GM21723 (cell line): ENCODE measurements around the gene CAMTA1.

Experiments used
- ATAC-seq: cut with Tn5 transposase; IDR thresholded peaks from one replicate; pipeline ENCODE4 v1.9.1; 2021; ENCODE audit warnings: mild to moderate bottlenecking, moderate library complexity; ENCODE audit not compliant: unreplicated experiment

The CAMTA1 gene

GRCh38 chr1:7220712-7221252, 435.5 kb downstream of the CAMTA1 start:
- ATAC-seq = no peak

DNA sequence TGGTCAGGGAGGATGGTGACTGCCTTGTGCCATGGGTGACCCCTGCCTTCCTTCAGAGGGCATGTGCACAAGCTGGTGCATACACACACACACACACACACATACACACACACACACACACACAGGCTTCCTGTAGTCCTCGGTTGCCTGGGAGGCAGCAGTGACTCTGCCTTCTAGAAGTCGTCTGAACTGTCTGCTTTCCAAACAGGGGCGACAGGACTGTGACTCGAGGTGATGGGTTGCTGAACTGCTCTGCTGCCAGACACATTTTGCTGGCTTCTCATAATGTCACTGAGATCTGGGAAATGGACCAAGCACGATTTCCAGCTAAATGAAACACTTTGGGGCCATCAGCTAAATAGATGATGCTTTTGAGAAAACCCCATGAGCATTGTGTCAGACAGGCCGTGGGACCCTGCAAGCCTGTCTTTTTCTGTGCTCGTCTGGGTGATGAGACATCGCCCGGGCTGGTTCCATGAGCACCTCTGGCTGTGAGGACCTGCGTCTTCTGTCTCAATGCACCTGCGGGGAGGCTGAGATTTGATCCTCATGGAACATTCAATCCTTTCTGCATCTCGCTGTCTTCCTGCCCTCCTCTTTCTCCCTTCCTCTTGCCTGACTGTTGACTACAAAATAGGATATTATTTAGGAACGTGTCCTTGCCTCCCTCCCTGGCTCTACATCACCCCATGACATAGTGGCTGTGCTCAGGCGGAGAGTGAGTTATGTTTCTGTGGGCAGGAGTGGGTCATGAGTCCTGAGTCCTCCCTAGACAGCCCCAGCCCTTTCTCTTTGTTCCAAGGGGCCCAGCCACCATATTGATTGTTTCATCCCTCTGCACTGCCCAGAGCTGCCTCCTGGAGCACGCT, 436.8 kb downstream of the CAMTA1 start:
- ATAC-seq = no peak

DNA sequence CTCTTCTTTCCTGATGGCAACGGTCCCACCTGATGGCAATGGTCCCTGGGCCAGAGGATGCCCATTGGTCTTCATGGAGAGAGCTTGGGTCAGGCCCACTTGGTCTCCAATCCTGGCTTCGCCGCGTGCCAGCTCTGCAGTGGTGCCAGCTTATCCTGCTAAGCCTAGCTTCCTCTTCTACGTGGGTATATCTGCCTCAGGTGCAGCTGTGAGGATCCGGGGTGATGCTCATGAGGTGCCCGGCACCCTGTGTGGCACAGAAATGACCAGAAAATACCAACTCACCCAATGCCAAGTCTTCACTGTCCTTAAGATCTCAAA, 437.4 kb downstream of the CAMTA1 start:
- ATAC-seq = no peak

- ATAC-seq = no peak
Measured at GRCh38 chr1:7223334-7224080, 438.3 kb downstream of the CAMTA1 start.

DNA sequence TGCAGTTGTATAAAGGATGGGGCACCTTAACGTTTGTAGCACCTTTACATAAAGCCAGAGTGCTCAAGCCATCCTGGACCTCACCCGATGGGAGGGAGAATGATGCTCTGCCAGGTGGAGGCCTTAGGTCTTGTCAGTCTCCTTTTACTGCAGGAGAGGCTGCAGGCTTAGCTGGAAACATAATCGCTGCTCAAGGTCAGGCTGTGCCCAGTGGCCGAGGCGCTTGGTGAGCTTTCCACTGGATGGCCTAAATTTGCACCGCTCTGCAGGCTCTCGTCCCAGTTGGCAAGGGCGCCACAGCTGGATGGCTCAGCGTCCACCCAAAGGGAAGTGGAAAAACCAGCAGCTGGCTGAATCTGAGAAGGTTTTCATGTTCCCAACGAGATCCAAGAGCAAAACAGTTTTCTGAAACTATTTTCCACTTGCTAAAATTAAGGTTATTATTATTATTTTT, 438.9 kb downstream of the CAMTA1 start:
- ATAC-seq = no peak

DNA sequence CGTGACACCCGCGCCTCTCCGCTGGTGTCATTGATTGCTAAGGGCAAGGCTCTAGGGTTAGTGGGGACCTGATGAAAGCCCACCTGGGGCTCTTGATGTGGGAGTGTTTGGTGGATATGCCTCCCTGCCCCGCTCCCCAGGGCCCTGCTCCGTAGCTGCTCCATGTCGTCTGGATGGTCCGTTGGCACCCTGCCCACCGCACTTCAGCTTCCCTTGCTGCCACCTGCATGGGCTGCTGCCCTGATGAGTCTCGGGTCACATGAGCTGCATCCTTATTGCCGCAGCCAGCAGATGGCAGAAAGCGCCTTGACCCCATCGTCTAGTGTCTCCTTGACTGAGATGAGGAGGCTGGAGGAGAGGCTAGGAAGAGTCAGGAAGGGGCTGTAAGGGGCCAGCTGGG, 439.4 kb downstream of the CAMTA1 start:
- ATAC-seq = no peak

GRCh38 chr1:7225711-7226505, 440.7 kb downstream of the CAMTA1 start:
- no peak for ATAC-seq

DNA sequence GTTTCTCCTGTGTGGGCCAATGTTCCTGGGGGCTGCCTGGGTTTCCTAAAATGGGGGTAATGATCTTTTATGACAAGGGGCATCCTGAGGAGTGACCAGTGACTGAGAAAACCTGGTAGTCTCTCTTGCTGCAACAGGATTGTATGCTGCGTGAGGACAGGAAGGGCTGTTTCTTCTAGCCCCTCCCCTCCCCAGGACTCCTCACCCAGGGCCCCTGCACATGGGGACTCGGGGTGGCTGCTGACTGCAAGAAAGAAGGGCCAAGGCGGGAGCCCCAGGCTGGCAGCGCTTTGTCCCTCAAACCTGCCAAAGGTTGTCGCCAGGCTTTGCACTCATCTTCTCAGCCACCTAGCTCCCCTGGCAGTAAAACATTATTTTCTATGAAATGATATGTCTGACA, 442.4 kb downstream of the CAMTA1 start:
- no peak for ATAC-seq

DNA sequence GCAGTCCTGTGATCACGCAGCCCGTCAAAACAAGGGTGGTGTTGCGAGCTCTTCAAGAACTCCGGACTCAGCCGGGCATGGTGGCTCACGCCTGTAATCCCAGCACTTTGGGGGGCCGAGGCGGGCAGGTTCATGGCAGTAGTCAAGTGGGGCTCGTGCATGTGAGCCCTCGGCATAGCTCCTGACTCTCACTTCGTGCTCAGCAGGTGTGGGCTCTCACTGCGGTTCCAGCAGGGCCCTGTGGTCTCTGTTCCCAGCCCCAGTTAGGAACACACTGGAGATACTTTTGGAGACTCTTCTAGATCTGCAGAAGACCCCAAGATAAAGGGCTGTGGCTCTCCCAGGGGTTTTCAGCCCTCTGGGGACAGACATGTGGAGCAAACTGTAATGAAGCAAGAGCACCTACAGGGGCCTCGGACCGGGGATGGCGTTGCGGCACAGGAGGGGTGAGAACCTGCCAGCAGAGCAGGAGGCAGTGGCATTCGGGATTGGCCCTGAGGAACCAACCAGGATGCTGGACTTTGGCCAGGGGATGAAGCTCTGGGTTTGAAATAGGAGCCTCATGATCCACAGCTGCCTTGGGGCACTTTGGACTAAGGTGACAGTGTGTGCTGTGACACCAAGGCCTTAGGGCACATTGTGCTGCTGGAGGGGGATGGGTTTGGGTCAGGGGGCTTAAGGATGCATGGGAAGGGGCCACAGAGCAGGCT, 443.2 kb downstream of the CAMTA1 start:
- no peak for ATAC-seq

DNA sequence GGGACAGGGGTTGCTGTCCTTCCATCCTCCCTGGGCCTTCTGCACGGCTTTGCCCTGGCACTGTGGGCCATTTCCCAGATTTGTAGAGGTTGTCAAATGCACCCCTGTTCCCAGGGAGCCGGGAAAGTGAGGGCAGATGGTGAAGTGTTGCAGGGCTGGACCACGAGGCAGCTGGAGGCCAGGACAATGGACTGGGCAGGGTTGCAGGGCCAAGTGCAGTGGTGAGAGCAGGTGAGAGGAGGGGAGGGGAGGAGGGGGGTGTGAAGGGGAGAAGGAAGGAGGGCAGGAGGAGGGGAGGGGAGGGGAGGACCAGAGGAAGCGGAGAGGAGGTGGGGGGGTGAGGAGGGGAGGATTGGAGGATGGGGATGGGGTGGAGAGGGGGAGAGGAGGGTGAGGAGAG, 443.9 kb downstream of the CAMTA1 start:
- no peak for ATAC-seq

GRCh38 chr1:7229696-7230631, 444.7 kb downstream of the CAMTA1 start:
- ATAC-seq = no peak

GRCh38 chr1:7232441-7233236, 447.4 kb downstream of the CAMTA1 start:
- no peak for ATAC-seq

DNA sequence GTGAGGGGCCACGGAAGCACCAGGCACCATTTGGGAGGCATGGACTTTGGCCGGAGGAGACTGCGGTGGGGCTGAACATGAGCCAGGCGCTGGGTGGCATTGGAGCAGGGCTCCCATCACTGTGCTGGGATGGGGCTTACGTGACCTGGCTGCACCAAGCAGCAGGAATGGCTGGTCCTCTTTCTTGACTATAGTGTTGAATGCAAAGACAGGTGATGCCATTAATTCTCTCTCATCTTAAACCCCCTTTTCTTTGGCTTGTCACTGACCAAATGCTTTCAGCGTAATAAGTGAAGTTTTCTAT, 447.9 kb downstream of the CAMTA1 start:
- ATAC-seq = no peak

DNA sequence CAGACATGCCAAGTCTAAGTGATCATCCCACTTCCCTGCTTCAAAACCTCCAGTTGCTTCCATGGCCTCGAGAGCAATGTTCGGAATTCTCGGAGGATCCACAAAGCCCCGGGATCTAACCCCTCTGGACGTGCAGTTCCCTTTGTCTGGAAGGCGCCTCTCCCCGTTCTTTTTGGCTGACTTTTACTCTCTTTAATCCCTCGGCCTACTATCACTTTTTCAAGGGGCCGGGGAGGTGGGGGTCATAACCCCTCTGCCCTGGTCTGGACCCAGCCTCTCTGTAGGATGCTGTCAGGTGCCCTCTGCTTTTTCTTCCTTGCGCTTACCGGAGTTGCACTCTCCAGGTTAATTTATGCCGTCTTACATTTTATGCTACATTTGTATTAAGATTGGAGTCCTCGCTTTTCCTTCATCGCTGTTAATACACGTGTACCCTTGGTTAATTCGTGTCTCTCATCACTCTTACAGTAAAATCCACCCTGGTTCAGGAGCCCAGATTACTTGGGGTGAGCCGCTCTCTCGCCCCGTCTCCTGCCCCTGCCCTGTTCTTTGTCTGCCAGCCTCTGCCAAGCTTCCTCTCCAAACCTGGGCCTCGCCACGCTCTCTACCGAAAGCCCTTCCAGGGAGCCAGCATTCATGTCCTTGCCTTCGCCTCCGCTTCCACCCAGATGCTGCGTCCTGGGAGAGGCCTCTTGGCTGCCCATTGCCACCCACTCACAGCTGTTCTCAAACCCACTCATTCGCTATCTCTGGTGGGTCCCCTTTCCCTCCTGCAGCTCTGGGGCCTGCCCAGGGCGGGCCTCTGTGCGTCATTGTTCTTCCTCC, 448.6 kb downstream of the CAMTA1 start:
- no peak for ATAC-seq

DNA sequence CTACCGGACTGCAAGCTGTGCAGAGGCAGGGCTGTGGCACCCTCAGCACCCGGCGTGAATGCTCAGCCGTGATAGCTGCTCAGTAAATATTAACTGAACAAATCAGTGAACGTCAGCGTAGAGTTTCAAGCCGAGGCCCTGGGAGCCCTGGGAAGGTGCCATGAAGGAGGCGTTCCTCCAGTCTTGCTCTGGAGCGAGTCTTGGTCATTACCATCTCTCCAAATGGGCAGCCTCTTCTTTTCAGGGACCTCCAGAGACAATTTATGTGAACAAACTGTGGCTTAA, 449.2 kb downstream of the CAMTA1 start:
- no peak for ATAC-seq

DNA sequence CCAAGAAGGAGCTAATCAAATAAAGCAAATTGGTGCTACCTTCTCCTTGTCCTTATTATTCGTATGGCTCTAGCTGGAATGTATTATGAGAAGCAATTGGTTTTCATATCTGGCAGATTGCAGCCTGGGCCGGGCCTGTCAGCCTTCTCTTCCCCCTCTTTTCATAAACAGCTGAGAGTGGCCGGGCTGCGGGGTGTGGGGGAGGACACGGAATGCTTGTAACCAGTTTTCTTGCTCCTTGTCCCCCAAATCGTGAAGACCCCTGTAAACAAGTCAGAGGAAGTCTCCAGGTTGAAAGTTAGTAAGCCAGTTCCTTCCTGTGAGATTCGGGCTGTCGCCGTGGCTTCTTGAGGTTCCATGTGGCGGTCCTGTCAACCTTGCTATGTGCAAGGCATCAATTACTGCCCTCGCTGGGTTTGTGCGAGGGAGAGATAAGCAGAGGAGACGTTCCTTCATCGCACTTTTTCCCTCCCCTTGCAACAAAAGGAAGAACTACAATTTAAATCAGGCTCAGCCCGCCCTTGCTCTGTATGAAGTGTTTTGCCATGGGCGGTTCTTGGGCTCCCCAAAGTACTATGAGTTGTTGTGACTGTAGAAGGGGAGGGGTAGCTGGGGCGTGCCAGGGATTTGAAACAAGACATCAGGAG, 450.7 kb downstream of the CAMTA1 start:
- ATAC-seq = no peak

DNA sequence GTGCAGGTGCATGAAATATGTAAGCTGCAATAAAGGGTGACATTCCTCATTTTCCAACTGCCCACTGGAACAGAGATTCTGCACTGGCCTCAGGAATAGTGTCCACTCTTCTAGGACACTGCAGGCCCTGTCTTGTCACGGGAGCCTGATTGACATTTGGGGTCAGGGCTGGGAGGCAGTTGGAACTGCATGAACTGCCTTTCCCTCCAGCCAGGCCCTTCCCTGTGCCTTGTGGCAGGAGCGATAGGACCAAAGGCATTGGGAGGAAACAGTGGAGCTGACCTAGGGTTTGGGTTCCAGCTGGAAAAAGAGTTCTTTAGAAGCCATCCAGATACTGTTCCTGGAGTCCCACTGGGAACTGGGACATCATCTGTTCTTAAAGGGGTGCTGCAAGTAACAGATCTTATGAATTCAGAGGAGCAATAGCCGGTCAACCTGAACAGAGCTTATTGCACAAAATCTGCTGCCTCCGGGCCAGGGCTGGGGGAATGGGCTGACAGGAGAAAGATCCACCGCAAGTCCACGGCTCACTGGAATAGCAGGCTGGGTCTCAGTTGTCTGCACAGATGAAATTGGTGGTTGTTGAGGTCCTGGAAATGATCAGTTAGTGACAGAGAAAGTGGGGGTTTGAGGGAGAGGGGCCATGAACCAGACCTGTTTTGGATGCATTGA, 451.7 kb downstream of the CAMTA1 start:
- ATAC-seq = no peak
